GM12872 (cell line): ENCODE measurements around the gene CLIP2.

Source experiments
- CTCF ChIP-seq: IDR thresholded peaks from 3 replicates; pipeline ENCODE4 v1.5.1; 2011; ENCODE audit warnings: low read depth, mild to moderate bottlenecking, low read length, moderate library complexity; ENCODE audit not compliant: insufficient read depth

The CLIP2 gene

GRCh38 chr7:74343281-74344131 is 54.3 kb downstream of the CLIP2 start:
- no peak for TF ChIP-seq CTCF

- no peak for TF ChIP-seq CTCF
Measured at GRCh38 chr7:74344132-74344496, 54.9 kb downstream of the CLIP2 start.

GRCh38 chr7:74344786-74345185 is 55.6 kb downstream of the CLIP2 start:
- no peak for TF ChIP-seq CTCF

- no peak for TF ChIP-seq CTCF
Measured at GRCh38 chr7:74345970-74346369, 56.8 kb downstream of the CLIP2 start.

GRCh38 chr7:74349621-74350020 is 60.4 kb downstream of the CLIP2 start:
- no peak for TF ChIP-seq CTCF

GRCh38 chr7:74350751-74351150 is 61.5 kb downstream of the CLIP2 start:
- TF ChIP-seq CTCF: no peak

- no peak for TF ChIP-seq CTCF
Measured at GRCh38 chr7:74351836-74352235, 62.6 kb downstream of the CLIP2 start.

- no peak for TF ChIP-seq CTCF
Measured at GRCh38 chr7:74354009-74354408, 64.8 kb downstream of the CLIP2 start.
